ENCODE measurements around the gene ANTXR1.

The ANTXR1 gene

GRCh38 chr2:69007169-69007568, 5.8 kb upstream of the ANTXR1 start:
- no peak for DNase-seq (ENCODE audit: low spot score)

GRCh38 chr2:69007603-69008002, 5.4 kb upstream of the ANTXR1 start:
- no peak for DNase-seq (ENCODE audit: low spot score)

- no peak for DNase-seq (ENCODE audit: low spot score)
Observed at GRCh38 chr2:69010437-69011194, 2.4 kb upstream of the ANTXR1 start.

GRCh38 chr2:69011611-69012157, 1.3 kb upstream of the ANTXR1 start:
- DNase-seq (ENCODE audit: low spot score), result no peak

GRCh38 chr2:69012310-69013141, 453 bp upstream of the ANTXR1 start:
- peak; percentile 80 for DNase-seq (ENCODE audit: low spot score)

- DNase-seq (ENCODE audit: low spot score), result no peak
Observed at GRCh38 chr2:69013840-69014821, 1.2 kb downstream of the ANTXR1 start.

GRCh38 chr2:69017080-69017479, 4.1 kb downstream of the ANTXR1 start:
- no peak for DNase-seq (ENCODE audit: low spot score)

GRCh38 chr2:69017835-69018234, 4.9 kb downstream of the ANTXR1 start:
- DNase-seq (ENCODE audit: low spot score), result no peak

GRCh38 chr2:69018678-69019095, 5.7 kb downstream of the ANTXR1 start:
- DNase-seq (ENCODE audit: low spot score), result no peak

- DNase-seq (ENCODE audit: low spot score), result no peak
Observed at GRCh38 chr2:69020496-69021426, 7.8 kb downstream of the ANTXR1 start.

- no peak for DNase-seq (ENCODE audit: low spot score)
Observed at GRCh38 chr2:69021727-69022126, 8.7 kb downstream of the ANTXR1 start.

GRCh38 chr2:69022548-69022947, 9.6 kb downstream of the ANTXR1 start:
- DNase-seq (ENCODE audit: low spot score), result no peak

GRCh38 chr2:69023236-69023635, 10.3 kb downstream of the ANTXR1 start:
- no peak for DNase-seq (ENCODE audit: low spot score)

- peak; percentile 37 for DNase-seq (ENCODE audit: low spot score)
Observed at GRCh38 chr2:69026026-69026425, 13.0 kb downstream of the ANTXR1 start.

GRCh38 chr2:69026691-69027459, 13.9 kb downstream of the ANTXR1 start:
- no peak for DNase-seq (ENCODE audit: low spot score)

GRCh38 chr2:69030800-69031428, 17.9 kb downstream of the ANTXR1 start:
- no peak for DNase-seq (ENCODE audit: low spot score)

- no peak for DNase-seq (ENCODE audit: low spot score)
Observed at GRCh38 chr2:69031466-69031865, 18.5 kb downstream of the ANTXR1 start.

- no peak for DNase-seq (ENCODE audit: low spot score)
Observed at GRCh38 chr2:69032336-69032735, 19.4 kb downstream of the ANTXR1 start.

GRCh38 chr2:69033461-69034095, 20.6 kb downstream of the ANTXR1 start:
- no peak for DNase-seq (ENCODE audit: low spot score)
